ENCODE data around the gene LRFN2.

- TF ChIP-seq, protein P1, sequence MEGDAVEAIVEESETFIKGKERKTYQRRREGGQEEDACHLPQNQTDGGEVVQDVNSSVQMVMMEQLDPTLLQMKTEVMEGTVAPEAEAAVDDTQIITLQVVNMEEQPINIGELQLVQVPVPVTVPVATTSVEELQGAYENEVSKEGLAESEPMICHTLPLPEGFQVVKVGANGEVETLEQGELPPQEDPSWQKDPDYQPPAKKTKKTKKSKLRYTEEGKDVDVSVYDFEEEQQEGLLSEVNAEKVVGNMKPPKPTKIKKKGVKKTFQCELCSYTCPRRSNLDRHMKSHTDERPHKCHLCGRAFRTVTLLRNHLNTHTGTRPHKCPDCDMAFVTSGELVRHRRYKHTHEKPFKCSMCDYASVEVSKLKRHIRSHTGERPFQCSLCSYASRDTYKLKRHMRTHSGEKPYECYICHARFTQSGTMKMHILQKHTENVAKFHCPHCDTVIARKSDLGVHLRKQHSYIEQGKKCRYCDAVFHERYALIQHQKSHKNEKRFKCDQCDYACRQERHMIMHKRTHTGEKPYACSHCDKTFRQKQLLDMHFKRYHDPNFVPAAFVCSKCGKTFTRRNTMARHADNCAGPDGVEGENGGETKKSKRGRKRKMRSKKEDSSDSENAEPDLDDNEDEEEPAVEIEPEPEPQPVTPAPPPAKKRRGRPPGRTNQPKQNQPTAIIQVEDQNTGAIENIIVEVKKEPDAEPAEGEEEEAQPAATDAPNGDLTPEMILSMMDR (IDR thresholded peaks at IDR 0.05) = no peak
- TF ChIP-seq POLR2A (IDR thresholded peaks at IDR 0.05) (no peak), POLR2AphosphoS5 (IDR thresholded peaks at IDR 0.05; ENCODE audit: insufficient read depth in 1 of 2, low read depth in 1 of 2) (no peak)
Measured at GRCh38 chr6:40484066-40484465, 103.1 kb downstream of the LRFN2 start.
